Ovary (tissue), 3 donors: ENCODE data around the gene TOP1.

ENCODE experiments used
- EP300 ChIP-seq: sonication (generic); formaldehyde crosslinking; IDR thresholded peaks from one replicate; pipeline ENCODE4 v1.6.1; 2017; ENCODE audit warnings: antibody characterized with exemption
- POLR2A ChIP-seq: fragments of 450-650 bp; IDR thresholded peaks from one replicate; pipeline ENCODE4 v1.6.1; 2017; ENCODE audit warnings: antibody characterized with exemption, mild to moderate bottlenecking, moderate library complexity
- TF ChIP-seq, protein P1 (sequence below), 3 donors: fragments of 450-650 bp in 2 of 3; fragments of 200-600 bp in 1 of 3; IDR thresholded peaks; one replicate each; pipeline versions ENCODE4 v1.5.1 to v1.8.0; 2016 to 2022; ENCODE audit warnings: antibody characterized with exemption in 3 of 3, mild to moderate bottlenecking in 1 of 3
- donor health status: DM: no; HTN: no; CAD: no.

DNA sequence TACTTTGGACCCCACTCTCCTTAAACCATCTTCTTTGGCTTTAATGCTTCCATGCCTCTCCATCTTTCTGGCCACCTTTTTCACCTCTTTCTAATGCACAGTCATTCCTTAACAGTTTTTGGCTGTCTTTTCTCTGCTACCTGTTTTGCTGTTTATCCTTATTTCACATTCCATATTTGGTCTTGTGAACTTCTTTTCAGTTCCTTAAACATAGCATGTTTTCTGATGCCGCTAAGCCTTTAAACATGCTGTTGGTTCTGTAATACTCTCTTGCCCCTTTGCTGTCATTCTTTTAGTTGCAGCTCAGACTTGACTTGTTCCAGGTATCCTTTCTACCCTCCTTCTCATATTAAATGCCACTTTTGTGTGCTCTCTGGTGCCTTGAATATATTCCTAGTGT lies 35.8 kb downstream of the TOP1 start:
- TF ChIP-seq, protein P1, sequence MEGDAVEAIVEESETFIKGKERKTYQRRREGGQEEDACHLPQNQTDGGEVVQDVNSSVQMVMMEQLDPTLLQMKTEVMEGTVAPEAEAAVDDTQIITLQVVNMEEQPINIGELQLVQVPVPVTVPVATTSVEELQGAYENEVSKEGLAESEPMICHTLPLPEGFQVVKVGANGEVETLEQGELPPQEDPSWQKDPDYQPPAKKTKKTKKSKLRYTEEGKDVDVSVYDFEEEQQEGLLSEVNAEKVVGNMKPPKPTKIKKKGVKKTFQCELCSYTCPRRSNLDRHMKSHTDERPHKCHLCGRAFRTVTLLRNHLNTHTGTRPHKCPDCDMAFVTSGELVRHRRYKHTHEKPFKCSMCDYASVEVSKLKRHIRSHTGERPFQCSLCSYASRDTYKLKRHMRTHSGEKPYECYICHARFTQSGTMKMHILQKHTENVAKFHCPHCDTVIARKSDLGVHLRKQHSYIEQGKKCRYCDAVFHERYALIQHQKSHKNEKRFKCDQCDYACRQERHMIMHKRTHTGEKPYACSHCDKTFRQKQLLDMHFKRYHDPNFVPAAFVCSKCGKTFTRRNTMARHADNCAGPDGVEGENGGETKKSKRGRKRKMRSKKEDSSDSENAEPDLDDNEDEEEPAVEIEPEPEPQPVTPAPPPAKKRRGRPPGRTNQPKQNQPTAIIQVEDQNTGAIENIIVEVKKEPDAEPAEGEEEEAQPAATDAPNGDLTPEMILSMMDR (IDR thresholded peaks at IDR 0.05) = no peak
- TF ChIP-seq POLR2A (no peak), EP300 (no peak)
